GM18519 (cell line): ENCODE data around the gene TEAD2.
"Not testable (repeated sequence)": the region's sequence is repeated elsewhere in the genome, so short reads cannot be mapped to it uniquely, and the experiment has no call there.

Source experiments
- ATAC-seq: cut with Tn5 transposase; IDR thresholded peaks from one replicate; pipeline ENCODE4 v1.9.1; 2021; ENCODE audit warnings: mild to moderate bottlenecking, moderate library complexity; ENCODE audit not compliant: unreplicated experiment, low FRiP score

The TEAD2 gene

GRCh38 chr19:49389406-49389805, 27.2 kb upstream of the TEAD2 start:
- ATAC-seq = no peak

GRCh38 chr19:49387936-49388372, 25.7 kb upstream of the TEAD2 start, which contains the start of gene KASH5:
Gene KASH5, plus strand, starts transcription at chr19:49388249. Its CDS starts 2,635 bp downstream, at chr19:49390884.
- no peak for ATAC-seq

GRCh38 chr19:49383599-49383998, 21.4 kb upstream of the TEAD2 start:
- ATAC-seq = no peak

- no peak for ATAC-seq
Measured at GRCh38 chr19:49382639-49383038, 20.4 kb upstream of the TEAD2 start.

GRCh38 chr19:49380391-49380790, 18.2 kb upstream of the TEAD2 start:
- ATAC-seq = no peak

GRCh38 chr19:49378512-49378911, 16.3 kb upstream of the TEAD2 start:
- ATAC-seq = no peak

GRCh38 chr19:49374665-49375434, 12.6 kb upstream of the TEAD2 start:
- no peak for ATAC-seq

GRCh38 chr19:49373174-49373573, 11.0 kb upstream of the TEAD2 start:
- ATAC-seq = not testable (repeated sequence)

- no peak for ATAC-seq
Measured at GRCh38 chr19:49371184-49371583, 9.0 kb upstream of the TEAD2 start.

- no peak for ATAC-seq
Measured at GRCh38 chr19:49368711-49369358, 6.6 kb upstream of the TEAD2 start.

GRCh38 chr19:49366110-49366509, 3.9 kb upstream of the TEAD2 start:
- ATAC-seq = no peak

- no peak for ATAC-seq
Measured at GRCh38 chr19:49364083-49364737, 2.0 kb upstream of the TEAD2 start.

GRCh38 chr19:49363268-49364082, 1.3 kb upstream of the TEAD2 start, which contains the start of gene DKKL1:
Gene DKKL1, plus strand, starts transcription at chr19:49363877. Its CDS starts 122 bp downstream, at chr19:49363999.
- ATAC-seq = no peak

GRCh38 chr19:49362929-49363267, 682 bp upstream of the TEAD2 start:
- no peak for ATAC-seq

- ATAC-seq = no peak
Measured at GRCh38 chr19:49361438-49362047, 673 bp downstream of the TEAD2 start.

- no peak for ATAC-seq
Measured at GRCh38 chr19:49359851-49360820, 2.1 kb downstream of the TEAD2 start.

- no peak for ATAC-seq
Measured at GRCh38 chr19:49357186-49357585, 5.0 kb downstream of the TEAD2 start.

GRCh38 chr19:49356382-49356781, 5.8 kb downstream of the TEAD2 start:
- no peak for ATAC-seq

GRCh38 chr19:49355909-49356353, 6.3 kb downstream of the TEAD2 start:
- ATAC-seq = no peak
